ENCODE data around the gene RAB21.

GRCh38 chr12:71731439-71732356 lies 23.0 kb upstream of the RAB21 start:
- no peak for TF ChIP-seq CTCF (IDR thresholded peaks at IDR 0.05)
- no peak for TF ChIP-seq POLR2A (IDR thresholded peaks at IDR 0.05)
